ENCODE results near the gene PGM1.

Gene PGM1

DNA sequence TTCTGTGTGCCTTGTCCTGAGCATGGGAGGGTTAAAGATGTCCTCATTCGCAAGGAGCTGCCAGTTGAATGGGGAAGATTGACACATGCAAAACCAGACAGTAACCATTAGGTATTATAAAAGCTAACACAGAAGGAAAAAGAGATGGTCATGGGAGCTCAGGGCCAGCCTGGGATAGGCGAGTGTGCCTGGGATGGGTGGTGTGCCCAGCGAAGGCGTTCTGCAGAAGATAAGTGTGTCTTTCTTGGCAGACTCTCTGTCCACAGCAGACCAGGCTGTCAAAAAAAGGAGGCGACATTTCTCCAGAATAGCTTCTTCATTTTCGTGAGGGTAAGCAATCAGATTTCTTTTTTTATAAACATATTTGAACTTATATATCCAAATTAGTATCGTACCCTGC, 14.1 kb downstream of the PGM1 start:
- in situ Hi-C loops (cut with HindIII; ENCODE audit: low pct_unique_long_range_greater_than_20kb, low sequenced_read_pairs): no loop called here
- no peak for TF ChIP-seq JUND (IDR thresholded peaks at IDR 0.05; ENCODE audit: low read depth)
- no peak for DNase-seq (ENCODE audit: low read depth in 1 of 2, low spot score in 1 of 2)

DNA sequence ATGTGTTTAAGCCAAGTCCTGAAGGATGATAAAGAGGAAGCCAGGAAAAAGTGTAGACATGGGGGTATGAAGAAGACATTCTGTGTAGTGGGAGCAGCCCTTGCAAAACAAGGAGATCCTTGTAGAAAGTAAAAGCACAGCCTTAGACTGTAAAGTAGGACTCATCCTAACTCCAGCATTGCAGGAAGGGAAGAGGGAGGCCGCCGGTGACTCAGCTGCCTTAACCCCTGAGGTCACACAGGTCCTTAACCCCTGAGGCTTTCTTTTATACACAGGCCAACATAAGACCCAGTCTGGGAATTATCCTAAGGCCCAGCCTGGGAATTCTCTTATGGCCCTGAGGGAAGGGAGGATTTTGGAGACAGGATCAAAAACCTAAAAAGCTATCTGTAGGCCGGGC, 18.0 kb downstream of the PGM1 start:
- no peak for DNase-seq (ENCODE audit: low read depth in 1 of 2, low spot score in 1 of 2)
- in situ Hi-C loops (cut with HindIII; ENCODE audit: low pct_unique_long_range_greater_than_20kb, low sequenced_read_pairs): no loop called here
- no peak for TF ChIP-seq JUND (IDR thresholded peaks at IDR 0.05; ENCODE audit: low read depth)

DNA sequence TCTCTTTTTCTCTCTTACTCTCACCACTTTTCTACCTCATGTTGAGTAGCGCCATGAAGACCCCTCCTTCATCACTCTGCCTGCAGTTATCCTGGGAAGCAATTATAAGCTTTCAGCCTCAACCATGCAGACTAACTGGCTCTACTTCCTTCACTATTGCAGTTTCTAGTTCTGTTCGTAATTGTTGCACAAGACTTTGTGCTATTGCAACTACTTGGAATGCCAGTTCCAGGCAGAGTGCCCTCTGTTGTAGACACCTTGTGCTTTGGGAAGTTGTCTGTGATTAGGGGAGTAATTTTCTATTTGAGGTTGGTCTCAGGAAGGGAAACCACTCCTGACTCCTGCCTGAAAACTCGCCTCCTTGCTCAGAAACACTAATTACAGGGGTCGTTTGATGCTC, 19.4 kb downstream of the PGM1 start:
- peak in 1 of 2 experiments; percentile 40 for DNase-seq (ENCODE audit: low read depth in 1 of 2, low spot score in 1 of 2)
- no peak for TF ChIP-seq JUND (IDR thresholded peaks at IDR 0.05; ENCODE audit: low read depth)
- in situ Hi-C loops (cut with HindIII; ENCODE audit: low pct_unique_long_range_greater_than_20kb, low sequenced_read_pairs): no loop called here

DNA sequence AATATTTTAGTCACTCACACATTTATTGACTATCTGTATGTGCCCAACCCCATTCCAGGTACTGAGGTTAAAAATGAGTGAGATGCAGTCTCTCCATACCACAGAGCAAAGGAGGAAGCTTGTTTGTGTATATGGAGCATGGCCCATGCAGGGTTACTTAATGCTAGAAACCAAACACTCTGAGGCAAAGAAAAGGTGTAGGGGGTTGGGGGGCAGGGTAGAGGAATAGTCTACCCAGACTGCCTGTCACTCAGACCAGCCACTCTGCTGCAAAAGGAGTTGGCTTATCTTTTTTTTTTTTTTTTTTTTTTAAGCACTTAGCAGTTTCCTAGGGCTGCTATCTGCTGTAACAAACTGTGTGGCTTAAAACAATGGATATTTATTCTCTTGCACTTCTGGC, 19.8 kb downstream of the PGM1 start:
- no peak for DNase-seq (ENCODE audit: low read depth in 1 of 2, low spot score in 1 of 2)
- no peak for TF ChIP-seq JUND (IDR thresholded peaks at IDR 0.05; ENCODE audit: low read depth)
- in situ Hi-C loops (cut with HindIII; ENCODE audit: low pct_unique_long_range_greater_than_20kb, low sequenced_read_pairs): no loop called here

DNA sequence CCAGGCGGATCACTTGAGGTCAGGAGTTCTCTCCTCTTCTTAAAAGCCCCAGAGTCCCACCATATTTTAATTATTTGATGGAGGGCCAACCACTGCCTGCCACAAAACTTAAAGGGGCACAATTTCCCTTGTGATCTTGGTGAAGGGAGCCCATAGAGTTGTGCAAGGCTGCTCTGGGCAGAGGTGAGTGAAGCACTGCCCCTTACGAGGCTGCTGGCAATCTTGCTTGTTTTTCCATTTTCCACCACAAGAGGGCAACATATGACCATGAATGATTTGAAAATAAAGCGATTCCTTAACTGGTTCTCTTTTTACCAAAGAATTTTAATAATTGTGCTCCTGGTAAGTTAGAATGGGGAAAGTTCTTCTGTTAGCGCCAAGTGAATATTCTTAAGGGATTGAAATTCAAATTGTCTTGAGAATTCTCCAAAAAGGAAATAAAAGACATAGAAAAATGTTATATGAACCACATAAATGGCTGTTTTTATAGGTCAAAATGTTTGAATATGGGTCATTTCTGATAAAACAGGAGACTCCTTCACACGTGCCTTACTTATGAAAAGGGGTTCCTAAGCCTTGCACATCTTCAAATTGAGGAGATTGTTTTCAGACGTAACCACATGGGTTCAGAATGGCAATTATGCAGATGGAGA, 22.7 kb downstream of the PGM1 start:
- peak; percentile 22 to 72 for DNase-seq (ENCODE audit: low read depth in 1 of 2, low spot score in 1 of 2)
- in situ Hi-C loops (cut with HindIII; ENCODE audit: low pct_unique_long_range_greater_than_20kb, low sequenced_read_pairs): no loop called here
- TF ChIP-seq JUND (IDR thresholded peaks at IDR 0.05; ENCODE audit: low read depth): no peak

DNA sequence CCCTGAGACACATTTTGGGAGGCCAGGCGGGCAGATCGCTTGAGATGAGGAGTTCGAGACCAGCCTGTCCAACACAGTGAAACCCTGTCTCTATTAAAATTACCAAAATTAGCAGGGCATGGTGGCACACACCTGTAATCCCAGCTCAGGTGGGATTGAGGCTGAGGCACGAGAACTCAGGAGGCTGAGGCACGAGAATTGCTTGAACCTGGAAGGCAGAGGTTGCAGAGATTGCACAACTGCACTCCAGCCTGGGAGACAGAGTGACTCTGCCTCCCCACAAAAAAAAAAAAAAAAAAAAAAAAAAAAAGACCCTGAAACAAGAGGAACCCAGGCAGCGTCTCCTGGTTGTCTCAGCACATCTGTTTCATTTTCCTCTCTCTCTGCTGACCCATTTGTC, 24.2 kb downstream of the PGM1 start:
- no peak for TF ChIP-seq JUND (IDR thresholded peaks at IDR 0.05; ENCODE audit: low read depth)
- DNase-seq (ENCODE audit: low read depth in 1 of 2, low spot score in 1 of 2): no peak
- in situ Hi-C loops (cut with HindIII; ENCODE audit: low pct_unique_long_range_greater_than_20kb, low sequenced_read_pairs): no loop called here

DNA sequence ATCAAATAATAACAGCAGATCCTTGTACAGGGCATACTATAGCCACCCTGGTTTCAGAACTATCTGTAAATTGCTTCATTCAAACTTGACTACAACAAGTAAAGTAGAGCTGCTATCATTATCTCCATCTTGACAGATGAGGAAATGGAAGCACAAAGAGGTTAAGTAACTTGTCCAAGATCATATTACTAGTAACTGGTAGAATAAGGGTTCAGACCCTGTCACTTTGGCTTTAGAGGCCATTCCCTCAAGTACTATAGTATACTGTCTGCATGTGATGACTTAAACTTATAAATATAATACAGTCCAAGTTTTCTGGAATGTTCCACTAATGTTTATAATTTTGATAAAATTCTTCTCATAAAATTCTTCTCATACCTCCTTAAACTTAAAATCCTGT, 24.8 kb downstream of the PGM1 start:
- in situ Hi-C loops (cut with HindIII; ENCODE audit: low pct_unique_long_range_greater_than_20kb, low sequenced_read_pairs): no loop called here
- DNase-seq (ENCODE audit: low read depth in 1 of 2, low spot score in 1 of 2): no peak
- no peak for TF ChIP-seq JUND (IDR thresholded peaks at IDR 0.05; ENCODE audit: low read depth)

DNA sequence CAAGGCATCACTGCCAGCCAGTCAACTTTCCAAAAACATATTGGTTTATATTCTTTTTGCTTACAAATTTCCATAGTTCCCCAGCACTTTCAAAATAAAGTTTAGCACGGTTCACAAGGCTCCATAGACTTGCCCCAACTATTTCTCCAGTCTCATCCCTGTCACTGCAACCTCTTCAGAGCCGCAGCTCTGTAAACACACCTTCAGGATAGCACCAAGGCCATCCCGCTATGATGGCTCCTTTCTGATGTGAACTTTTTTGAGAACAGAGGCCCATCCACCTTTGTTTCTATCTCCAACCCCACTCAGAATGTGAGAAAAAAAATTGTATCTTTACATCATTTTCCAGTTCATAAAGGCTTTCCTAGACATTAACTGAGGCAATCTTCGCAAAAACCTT, 26.3 kb downstream of the PGM1 start:
- DNase-seq (ENCODE audit: low read depth in 1 of 2, low spot score in 1 of 2): no peak
- no peak for TF ChIP-seq JUND (IDR thresholded peaks at IDR 0.05; ENCODE audit: low read depth)
- in situ Hi-C loops (cut with HindIII; ENCODE audit: low pct_unique_long_range_greater_than_20kb, low sequenced_read_pairs): no loop called here

DNA sequence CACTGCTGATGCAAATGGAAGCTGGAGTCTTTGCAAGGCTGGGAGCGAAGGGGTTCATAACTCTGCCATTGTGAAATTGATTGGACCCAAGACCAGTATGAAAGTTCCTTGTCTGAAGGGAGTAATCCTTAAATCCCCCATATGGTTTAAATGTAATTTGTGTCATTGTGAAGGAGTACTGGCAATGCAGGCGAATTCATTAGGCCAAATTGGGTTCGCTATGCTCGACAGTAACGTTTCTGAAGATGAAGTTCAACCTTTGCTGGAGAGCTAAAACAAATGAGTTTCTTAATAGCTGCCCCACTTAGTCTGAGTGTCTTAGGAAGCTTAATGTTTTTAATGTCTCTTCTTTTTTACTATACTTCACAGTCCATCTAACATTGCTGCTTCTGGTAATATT, 27.5 kb downstream of the PGM1 start:
- in situ Hi-C loops (cut with HindIII; ENCODE audit: low pct_unique_long_range_greater_than_20kb, low sequenced_read_pairs): no loop called here
- no peak for TF ChIP-seq JUND (IDR thresholded peaks at IDR 0.05; ENCODE audit: low read depth)
- no peak for DNase-seq (ENCODE audit: low read depth in 1 of 2, low spot score in 1 of 2)

DNA sequence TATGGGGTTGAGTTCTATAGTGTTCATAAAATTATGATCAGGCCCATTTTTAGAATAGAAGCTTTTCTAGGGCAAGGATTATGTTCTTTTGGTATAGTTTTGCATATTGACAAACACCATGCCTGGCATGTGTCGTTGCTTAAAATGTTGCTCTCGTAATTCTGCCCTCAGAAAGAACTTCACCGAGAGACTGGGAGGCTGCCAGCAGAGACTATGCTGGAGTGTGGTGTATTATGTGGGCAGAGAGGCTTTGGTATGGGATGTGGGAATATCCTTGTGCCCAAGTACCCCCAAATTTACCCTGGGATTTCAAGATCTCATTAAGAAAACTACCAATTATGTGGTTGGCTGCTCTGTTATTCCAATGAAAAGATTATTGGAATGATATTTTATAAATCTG, 27.9 kb downstream of the PGM1 start:
- no peak for TF ChIP-seq JUND (IDR thresholded peaks at IDR 0.05; ENCODE audit: low read depth)
- in situ Hi-C loops (cut with HindIII; ENCODE audit: low pct_unique_long_range_greater_than_20kb, low sequenced_read_pairs): no loop called here
- DNase-seq (ENCODE audit: low read depth in 1 of 2, low spot score in 1 of 2): no peak

DNA sequence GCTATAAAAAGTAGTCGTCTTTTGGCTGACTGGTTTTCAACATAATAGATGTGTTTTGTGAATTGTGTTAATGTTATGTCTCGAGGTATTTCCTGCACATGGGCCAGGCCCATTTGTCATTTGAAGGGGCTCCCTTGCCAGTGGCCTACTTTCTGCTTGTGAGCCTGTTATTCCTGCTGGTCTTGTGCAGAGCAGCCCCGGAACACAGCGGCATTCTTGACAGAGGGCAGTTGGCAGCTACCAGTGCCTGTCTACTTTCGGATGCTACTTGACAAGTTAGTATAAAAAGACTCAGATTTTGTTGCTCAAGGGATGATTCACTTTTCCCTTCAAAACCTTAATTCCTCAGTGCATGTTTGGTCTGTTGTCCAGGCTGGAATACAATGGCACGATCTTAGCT, 28.5 kb downstream of the PGM1 start:
- DNase-seq (ENCODE audit: low read depth in 1 of 2, low spot score in 1 of 2): no peak
- TF ChIP-seq JUND (IDR thresholded peaks at IDR 0.05; ENCODE audit: low read depth): no peak
- in situ Hi-C loops (cut with HindIII; ENCODE audit: low pct_unique_long_range_greater_than_20kb, low sequenced_read_pairs): no loop called here

DNA sequence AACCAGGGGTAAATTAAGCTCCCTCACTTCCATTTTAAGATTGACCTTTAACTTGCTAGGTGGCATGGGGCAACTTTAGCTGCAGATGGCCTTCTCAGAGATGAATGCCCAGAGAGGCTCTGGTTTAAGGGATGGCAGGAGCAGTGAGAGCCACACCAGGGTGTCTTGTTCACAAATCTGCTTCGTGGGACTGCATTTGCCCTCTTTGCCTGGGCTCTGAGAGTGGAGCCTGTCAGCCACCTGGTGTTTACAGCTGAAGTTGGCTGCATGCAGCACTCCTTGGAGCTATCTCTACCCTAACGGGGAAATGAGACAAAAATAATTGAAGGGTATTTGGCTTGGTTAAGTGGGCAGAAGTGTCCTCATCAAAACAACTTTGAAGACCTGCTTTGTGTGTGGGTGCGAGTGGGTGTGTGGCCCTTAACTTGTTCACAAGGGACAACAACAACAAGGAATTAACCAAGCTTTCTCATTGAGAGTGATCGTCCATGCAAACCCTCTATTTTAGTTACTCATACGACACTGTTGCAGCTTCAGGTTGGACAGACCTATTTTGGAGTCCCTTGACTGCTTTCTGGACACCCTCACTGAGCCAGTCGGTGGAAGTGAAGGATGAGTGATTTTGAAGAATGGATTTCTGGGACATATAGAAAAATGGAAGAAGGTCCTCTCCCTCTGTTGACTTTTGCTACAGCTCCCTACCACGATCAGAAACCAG, 29.8 kb downstream of the PGM1 start:
- TF ChIP-seq JUND (IDR thresholded peaks at IDR 0.05; ENCODE audit: low read depth): no peak
- in situ Hi-C loops (cut with HindIII; ENCODE audit: low pct_unique_long_range_greater_than_20kb, low sequenced_read_pairs): no loop called here
- no peak for DNase-seq (ENCODE audit: low read depth in 1 of 2, low spot score in 1 of 2)

DNA sequence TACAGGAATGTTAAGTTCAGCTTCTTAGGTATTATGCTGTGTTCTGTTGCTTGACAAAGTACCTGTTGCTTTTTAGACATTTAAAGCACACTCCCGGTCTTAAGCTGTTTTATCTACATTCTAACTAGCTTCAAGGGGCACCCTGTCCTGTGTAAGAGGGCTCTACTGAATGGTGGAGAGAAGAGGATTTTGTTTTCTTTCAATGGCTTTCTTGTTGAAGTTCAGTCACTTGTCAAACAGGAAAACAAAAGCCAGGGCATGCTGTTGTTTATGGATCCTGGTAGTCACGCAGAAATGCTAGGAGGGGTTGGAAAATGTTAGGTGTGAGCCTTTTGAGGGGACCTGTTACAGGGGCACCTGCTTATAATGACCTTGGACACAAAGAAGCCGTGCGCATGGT, 30.7 kb downstream of the PGM1 start:
- TF ChIP-seq JUND (IDR thresholded peaks at IDR 0.05; ENCODE audit: low read depth): no peak
- in situ Hi-C loops (cut with HindIII; ENCODE audit: low pct_unique_long_range_greater_than_20kb, low sequenced_read_pairs): no loop called here

DNA sequence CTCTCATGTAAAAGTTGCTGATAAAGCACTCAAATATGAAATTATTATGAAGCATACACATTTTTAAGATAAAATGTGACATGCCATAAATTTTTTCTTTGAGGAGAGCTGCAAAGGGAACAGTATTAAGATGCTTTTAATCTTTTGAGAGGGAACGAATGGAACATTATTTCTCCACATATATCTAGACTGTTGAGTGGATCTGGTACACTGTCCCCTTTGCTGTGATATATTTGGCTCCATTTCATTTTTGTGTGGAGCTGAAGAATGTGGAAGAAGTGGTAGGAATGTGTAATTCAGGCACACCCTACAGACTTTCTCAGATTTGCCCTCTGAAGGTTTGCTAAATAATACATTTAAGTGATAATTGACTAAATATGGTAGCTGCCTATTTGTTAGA, 31.7 kb downstream of the PGM1 start:
- no peak for DNase-seq (ENCODE audit: low read depth in 1 of 2, low spot score in 1 of 2)
- in situ Hi-C loops (cut with HindIII; ENCODE audit: low pct_unique_long_range_greater_than_20kb, low sequenced_read_pairs): no loop called here
- TF ChIP-seq JUND (IDR thresholded peaks at IDR 0.05; ENCODE audit: low read depth): no peak

More for the DNA sequence above, 30.7 kb downstream of the PGM1 start:
- no peak for DNase-seq (ENCODE audit: low read depth in 1 of 2, low spot score in 1 of 2)

All from T47D (cell line).